Testis (tissue), 3 donors: ENCODE results near the gene MED12L. TPM values are rescaled to one million over a fixed set of nuclear protein-coding genes. Genes with fewer than 3 reads are reported as not detected.

ENCODE experiments used
- DNase-seq: peaks from one replicate; pipeline ENCODE4 v3.0.0-alpha.2; 2019
- H3K27ac ChIP-seq, 2 donors: fragments of 200-600 bp; sonication (generic); one replicate each; pipeline ENCODE4 v1.5.1; 2019
- H3K27me3 ChIP-seq: fragments of 200-600 bp; sonication (generic); one replicate; pipeline ENCODE4 v1.5.1; 2019
- H3K36me3 ChIP-seq: fragments of 200-600 bp; sonication (generic); one replicate; pipeline ENCODE4 v1.5.1; 2017; ENCODE audit warnings: low read depth; ENCODE audit errors: missing control alignments
- H3K4me1 ChIP-seq: fragments of 200-600 bp; sonication (generic); one replicate; pipeline ENCODE4 v1.5.1; 2019
- H3K4me3 ChIP-seq, 2 donors: fragments of 200-600 bp; sonication (generic); one replicate each; pipeline ENCODE4 v1.5.1; 2017 to 2019
- H3K9me3 ChIP-seq: fragments of 200-600 bp; sonication (generic); one replicate; pipeline ENCODE4 v1.5.1; 2017
- CTCF ChIP-seq, 3 experiments: fragments of 450-650 bp in 2 of 3; fragments of 200-600 bp in 1 of 3; sonication (generic) in 1 of 3; IDR thresholded peaks; one replicate each; pipeline ENCODE4 v1.5.1; 2016 to 2019; ENCODE audit warnings: antibody characterized with exemption in 3 of 3, mild to moderate bottlenecking in 2 of 3, moderate library complexity in 1 of 3
- POLR2A ChIP-seq: fragments of 450-650 bp; IDR thresholded peaks from one replicate; pipeline ENCODE4 v1.6.1; 2017; ENCODE audit warnings: antibody characterized with exemption, mild to moderate bottlenecking, moderate library complexity
- WGBS, 2 donors: methylation state at CpG; one replicate each; pipeline ENCODE4 v1.1.5; 2018; 5-methylcytosine and 5-hydroxymethylcytosine counted together
- intact Hi-C: fragments of 100-400 bp; cut with DNase I; formaldehyde crosslinking; loops from one replicate; pipeline ENCODE4 v1.15.1; 2023; ENCODE audit warnings: low total_unique reads
- polyA plus RNA-seq: library from polyadenylated mRNA; stranded (reverse); fragments of 350-450 nt; fragmentation: Illumina TruSeq; extraction: RNeasy Lipid Tissue Mini Kit (QIAGEN cat#74804); gene quantifications from one replicate; pipeline ENCODE4 v1.2.3, GENCODE V29; 2014; ENCODE audit warnings: low read depth, low replicate concordance; ENCODE audit not compliant: insufficient read depth
- total RNA-seq, 2 donors: library from RNA; depleted of rRNA; stranded (reverse); fragments of >200 nt; gene quantifications; one replicate each; pipeline ENCODE4 v1.2.3, GENCODE V29; 2016

Gene MED12L
- total and polyA plus RNA-seq, 3 donors from 2014 or later = 10.3 to 18.5 (median 10.4) TPM

DNA sequence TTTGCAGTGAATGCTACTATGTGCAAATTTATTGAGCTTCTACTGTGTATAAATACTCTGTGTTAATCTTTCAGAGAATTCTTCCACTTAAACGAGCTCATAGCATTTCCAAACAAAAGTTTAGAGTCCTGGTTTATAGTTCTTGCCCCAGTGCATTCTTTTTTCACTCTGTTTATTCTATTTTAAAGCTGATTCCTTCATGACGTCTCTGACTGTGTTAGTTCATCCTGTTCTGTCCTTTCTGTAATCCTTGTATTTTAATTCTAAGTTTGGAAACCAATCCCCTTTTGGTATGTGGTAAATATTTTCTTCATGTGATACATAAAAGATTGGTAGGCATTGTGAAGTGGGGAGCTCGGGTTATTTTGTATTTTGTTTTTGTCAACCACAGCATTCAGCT lies 174.2 kb downstream of the MED12L start:
- Histone ChIP-seq H3K27me3 (no peaks in the 10 kb centered on the region), H3K27ac (no peak overlapping the region), H3K9me3 (no peaks in the 10 kb centered on the region), H3K36me3 (no peaks in the 10 kb centered on the region), H3K4me1 (no peaks in the 10 kb centered on the region), H3K4me3 (no peak overlapping the region)
- intact Hi-C loops = no loop called here
- 62 to 69% methylated on average over 3 of the region's 3 CpGs for WGBS, 2 donors
- no peak for DNase-seq
- no peak for TF ChIP-seq CTCF (IDR thresholded peaks at IDR 0.05)
- TF ChIP-seq POLR2A = no peak

DNA sequence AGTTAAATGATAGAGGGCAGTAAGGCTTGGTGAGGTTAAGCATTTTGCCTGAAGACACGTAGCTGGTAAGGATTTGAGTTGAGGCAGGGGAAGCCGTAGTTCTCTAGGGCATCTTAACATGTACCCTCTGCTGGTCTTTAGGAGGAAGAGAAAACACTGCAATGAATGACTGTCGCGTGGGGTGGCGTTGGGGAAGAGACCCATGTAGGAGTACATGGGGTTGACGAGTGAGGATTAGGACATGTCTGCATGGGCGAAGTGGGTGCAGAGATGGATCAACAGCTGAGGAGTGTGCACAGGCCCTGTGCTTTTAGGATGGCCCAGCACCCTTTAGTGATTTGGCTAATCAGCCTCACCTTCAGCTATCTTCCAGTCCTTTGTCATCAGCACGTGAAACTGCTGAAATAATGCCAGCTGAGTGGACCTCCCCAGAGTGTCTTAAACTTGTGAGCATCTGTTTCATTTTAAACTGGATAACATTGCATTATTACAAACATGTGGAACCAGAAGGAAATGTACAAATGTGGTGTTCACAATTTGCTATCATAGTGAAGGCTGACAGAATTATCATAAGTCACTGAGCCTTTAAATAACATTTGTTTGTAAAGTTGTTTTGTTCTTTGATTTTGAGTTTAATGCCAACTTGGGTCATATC lies 177.5 kb downstream of the MED12L start:
- Histone ChIP-seq H3K4me3 (no peak overlapping the region), H3K4me1 (no peaks in the 10 kb centered on the region), H3K9me3 (no peaks in the 10 kb centered on the region), H3K36me3 (no peaks in the 10 kb centered on the region), H3K27ac (no peak overlapping the region), H3K27me3 (no peaks in the 10 kb centered on the region)
- intact Hi-C loops = no loop called here
- DNase-seq = no peak
- TF ChIP-seq POLR2A (no peak), CTCF (IDR thresholded peaks at IDR 0.05) (no peak)
- WGBS, 2 donors = 78 to 91% methylated on average over 8 of the region's 8 CpGs

- TF ChIP-seq CTCF (IDR thresholded peaks at IDR 0.05) (no peak), POLR2A (no peak)
- intact Hi-C loops = no loop called here
Measured at GRCh38 chr3:151264605-151265004, 179.1 kb downstream of the MED12L start.

GRCh38 chr3:151265166-151265565 lies 179.7 kb downstream of the MED12L start:
- 78 to 84% methylated on average over 5 of the region's 5 CpGs for WGBS, 2 donors
- Histone ChIP-seq H3K9me3 (no peaks in the 10 kb centered on the region), H3K27me3 (no peaks in the 10 kb centered on the region), H3K4me1 (no peaks in the 10 kb centered on the region), H3K4me3 (no peak overlapping the region), H3K27ac (no peak overlapping the region), H3K36me3 (no peaks in the 10 kb centered on the region)
- intact Hi-C loops = no loop called here
- TF ChIP-seq CTCF (IDR thresholded peaks at IDR 0.05) = no peak
- no peak for TF ChIP-seq POLR2A
- no peak for DNase-seq

More at GRCh38 chr3:151264605-151265004, 179.1 kb downstream of the MED12L start:
- 90 to 100% methylated on average over 1 of the region's 1 CpG for WGBS, 2 donors
- Histone ChIP-seq H3K36me3 (no peaks in the 10 kb centered on the region), H3K9me3 (no peaks in the 10 kb centered on the region), H3K4me3 (no peak overlapping the region), H3K27ac (no peak overlapping the region), H3K4me1 (no peaks in the 10 kb centered on the region), H3K27me3 (no peaks in the 10 kb centered on the region)
- DNase-seq = no peak

DNA sequence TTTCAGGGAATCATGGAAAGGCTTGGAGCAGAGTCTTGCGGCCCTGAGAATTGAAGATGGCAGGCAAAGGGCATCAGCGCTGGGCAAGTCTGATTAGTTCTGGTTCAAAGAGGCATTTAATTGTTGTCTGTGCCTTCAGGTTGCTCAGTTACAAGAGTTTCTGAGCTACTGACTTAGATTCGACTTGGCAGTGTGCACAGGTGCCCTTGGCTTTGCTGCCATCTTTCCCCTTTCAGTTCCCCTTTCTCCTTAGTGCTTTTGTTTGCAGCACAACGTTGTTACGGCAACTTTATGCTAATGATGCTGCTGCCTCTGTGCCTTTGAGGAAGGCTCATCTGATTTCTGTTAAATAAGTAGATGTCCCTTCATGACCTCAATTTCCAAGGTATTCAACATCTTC lies 180.4 kb downstream of the MED12L start:
- TF ChIP-seq POLR2A (no peak), CTCF (IDR thresholded peaks at IDR 0.05) (no peak)
- WGBS, 2 donors = 75 to 83% methylated on average over 5 of the region's 5 CpGs
- no peaks in the 10 kb centered on the region for H3K4me1 ChIP-seq
- H3K4me3 ChIP-seq = no peak overlapping the region
- intact Hi-C loops = no loop called here
- no peak for DNase-seq
- H3K27ac ChIP-seq = no peak overlapping the region
- H3K27me3 ChIP-seq = no peaks in the 10 kb centered on the region
- H3K36me3 ChIP-seq = no peaks in the 10 kb centered on the region
- no peaks in the 10 kb centered on the region for H3K9me3 ChIP-seq
